NCI-H2227 (cell line): ENCODE results near the gene FXN.
A peak's percentile ranks its signal among the peaks of the same experiment; 100 is the strongest.
"Not testable (repeated sequence)": the region's sequence is repeated elsewhere in the genome, so short reads cannot be mapped to it uniquely, and the experiment has no call there.

Experiments used
- DNase-seq: peaks from one replicate; lab custom pipeline; 2025; ENCODE audit not compliant: unreplicated experiment; lab: John Stamatoyannopoulos, UW

FXN gene

DNA sequence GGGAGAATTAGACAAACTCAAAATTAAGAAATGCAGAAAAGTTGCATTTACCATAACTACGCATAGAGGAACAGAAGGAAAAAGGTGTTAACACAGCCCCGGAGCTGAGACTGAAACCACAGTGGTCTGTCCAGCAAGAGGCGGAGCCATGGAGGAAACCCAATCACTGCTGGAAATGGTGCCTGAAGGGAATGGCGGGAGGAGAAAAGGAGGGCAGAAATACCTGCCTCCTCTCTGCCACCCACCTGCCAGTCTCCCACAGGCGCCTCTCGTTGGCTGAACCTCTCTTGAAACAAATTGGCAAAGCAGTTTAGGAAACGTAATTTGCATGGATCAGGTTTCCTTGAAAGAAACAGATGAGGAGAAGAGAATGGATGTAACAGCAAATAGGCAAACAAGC lies 11.9 kb upstream of the FXN start:
- no peak for DNase-seq

DNA sequence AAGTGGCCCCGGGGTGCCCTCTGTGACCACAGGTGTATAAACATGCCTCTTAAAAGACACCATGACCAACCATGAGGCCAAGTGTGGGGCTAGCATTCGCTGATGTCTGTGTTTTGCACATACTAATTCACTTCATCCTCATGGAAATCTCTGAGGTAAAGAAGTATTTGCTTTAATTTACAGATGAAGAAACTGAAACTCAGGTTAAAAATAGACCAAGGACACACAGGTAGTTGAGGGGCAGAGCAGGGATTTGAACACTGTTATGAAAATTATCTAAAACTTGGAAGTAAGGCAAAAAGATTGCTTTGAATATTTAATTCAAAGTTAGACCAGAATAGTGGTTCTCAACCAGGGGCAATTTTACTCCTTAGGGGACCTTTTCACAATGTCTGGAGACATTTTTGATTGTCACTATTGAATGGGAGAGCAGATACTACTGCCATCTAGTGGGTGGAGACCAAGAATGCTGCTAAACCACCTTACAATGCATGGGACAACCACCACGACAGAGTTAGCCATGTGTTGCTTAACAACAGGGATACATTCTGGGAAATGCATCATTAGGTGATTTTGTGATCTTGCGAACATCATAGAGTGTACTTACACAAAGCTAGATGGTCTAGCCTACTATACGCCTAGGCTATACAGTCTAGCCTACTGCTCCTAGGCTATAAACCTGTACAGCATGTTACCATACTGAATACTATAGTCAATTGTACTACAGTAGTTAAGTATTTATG lies 8.0 kb upstream of the FXN start:
- DNase-seq: peak; percentile 65

DNA sequence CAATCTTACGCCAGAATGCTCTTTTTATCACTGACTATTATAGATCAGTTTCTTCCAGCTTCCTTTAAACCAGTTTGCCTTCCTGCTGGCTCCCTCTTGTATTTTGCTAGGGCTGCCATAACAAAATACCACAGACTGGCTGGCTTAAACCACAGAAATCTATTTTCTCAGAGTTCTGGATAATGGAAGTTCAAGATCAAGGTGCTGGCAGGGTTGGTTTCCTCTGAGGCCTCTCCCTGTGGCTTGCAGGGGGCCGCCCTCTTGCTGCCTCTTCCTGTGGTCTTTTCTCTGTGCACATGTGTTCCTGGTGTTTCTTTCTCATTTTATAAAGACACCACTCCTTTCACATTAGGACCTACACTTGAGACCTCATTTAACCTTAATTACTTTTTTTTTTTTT lies 6.8 kb upstream of the FXN start:
- no peak for DNase-seq

DNA sequence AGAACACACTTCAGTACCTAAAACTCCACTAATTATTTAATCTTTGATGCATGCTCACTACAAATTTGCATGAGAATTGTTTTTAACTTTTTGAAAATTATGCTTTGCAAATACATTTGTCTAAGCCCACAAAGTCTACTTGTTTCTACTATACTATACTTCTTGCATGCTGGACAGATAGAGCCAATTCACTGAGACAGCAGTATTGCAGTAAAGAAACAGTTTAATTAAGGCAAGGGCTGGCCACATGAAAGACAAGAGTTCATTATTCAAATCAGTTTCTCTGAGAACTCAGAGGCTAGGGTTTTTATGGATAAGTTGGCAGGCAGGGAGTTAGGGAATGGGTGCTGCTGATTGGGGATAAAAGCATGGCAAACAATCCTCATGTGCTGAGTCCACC lies 6.0 kb upstream of the FXN start:
- no peak for DNase-seq

DNA sequence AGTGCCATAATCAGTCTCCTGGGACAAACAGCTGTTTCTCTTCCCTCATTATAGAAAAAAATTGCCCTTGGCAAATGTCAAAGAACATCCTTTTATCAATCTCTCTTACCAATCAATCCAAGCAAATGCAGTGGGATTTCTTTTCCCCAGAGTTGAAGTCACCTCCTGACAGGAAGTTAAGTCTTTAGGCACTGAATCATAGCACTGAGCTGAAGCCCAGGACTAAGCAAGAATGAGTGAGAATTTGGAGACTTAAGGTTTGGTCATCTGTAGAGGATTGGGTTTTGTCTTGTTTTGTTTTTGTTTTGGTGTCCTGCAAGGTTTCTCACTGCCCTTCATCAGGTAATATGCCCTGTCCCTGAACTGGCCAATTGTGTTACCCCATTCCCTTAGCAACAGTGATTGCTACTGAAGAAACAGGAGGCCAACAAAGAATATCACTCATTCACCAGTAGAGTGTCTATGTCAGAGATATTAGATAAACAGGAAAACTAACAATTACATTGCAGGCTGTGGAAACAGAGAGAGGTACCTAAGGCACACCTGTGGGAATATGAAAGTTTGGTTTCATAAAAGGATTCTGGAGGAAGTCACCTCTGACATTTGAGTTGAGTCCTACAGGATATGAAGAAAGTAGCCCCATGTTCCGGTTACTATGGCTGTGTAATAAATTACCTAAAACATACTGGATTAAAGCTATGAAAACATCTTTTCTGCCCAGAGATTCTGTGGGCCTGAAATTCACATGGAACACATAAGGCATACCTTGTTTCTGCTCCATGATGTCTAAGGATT lies 4.5 kb upstream of the FXN start:
- DNase-seq: no peak

DNA sequence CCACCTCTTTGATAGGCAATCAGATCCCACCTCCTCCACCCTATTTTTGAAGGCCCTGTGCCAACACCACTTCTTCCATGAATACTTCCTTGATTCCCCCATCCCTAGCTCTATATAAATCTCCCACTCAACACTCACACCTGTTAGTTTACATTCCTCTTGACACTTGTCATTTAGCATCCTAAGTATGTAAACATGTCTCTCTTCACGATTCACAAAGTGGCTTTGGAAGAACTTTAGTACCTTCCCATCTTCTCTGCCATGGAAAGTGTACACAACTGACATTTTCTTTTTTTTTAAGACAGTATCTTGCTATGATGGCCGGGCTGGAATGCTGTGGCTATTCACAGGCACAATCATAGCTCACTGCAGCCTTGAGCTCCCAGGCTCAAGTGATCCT lies 1.5 kb upstream of the FXN start:
- no peak for DNase-seq

DNA sequence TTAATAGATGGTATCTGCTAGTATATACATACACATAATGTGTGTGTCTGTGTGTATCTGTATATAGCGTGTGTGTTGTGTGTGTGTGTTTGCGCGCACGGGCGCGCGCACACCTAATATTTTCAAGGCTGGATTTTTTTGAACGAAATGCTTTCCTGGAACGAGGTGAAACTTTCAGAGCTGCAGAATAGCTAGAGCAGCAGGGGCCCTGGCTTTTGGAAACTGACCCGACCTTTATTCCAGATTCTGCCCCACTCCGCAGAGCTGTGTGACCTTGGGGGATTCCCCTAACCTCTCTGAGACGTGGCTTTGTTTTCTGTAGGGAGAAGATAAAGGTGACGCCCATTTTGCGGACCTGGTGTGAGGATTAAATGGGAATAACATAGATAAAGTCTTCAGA lies 757 bp downstream of the FXN start:
- DNase-seq: no peak

DNA sequence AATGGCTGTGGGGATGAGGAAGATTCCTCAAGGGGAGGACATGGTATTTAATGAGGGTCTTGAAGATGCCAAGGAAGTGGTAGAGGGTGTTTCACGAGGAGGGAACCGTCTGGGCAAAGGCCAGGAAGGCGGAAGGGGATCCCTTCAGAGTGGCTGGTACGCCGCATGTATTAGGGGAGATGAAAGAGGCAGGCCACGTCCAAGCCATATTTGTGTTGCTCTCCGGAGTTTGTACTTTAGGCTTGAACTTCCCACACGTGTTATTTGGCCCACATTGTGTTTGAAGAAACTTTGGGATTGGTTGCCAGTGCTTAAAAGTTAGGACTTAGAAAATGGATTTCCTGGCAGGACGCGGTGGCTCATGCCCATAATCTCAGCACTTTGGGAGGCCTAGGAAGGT lies 1.2 kb downstream of the FXN start:
- DNase-seq: no peak

DNA sequence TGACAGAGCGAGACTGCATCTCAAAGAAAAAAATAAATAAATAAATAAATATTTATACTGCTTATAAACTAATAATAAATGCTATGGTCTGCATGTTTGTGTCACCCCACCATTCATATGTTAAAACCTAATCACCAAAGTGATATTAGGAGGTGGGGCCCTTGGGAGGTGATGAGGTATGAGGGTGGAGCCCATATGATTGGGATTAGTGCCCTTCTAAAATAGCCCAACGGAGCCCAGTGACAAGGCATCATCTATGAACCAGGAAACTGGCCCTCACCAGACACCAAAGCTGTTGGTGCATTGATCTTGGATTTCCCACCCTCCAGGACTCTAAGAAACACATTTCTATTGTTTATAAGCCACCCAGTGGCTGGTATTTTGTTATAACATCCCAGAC lies 5.1 kb downstream of the FXN start:
- DNase-seq: no peak

DNA sequence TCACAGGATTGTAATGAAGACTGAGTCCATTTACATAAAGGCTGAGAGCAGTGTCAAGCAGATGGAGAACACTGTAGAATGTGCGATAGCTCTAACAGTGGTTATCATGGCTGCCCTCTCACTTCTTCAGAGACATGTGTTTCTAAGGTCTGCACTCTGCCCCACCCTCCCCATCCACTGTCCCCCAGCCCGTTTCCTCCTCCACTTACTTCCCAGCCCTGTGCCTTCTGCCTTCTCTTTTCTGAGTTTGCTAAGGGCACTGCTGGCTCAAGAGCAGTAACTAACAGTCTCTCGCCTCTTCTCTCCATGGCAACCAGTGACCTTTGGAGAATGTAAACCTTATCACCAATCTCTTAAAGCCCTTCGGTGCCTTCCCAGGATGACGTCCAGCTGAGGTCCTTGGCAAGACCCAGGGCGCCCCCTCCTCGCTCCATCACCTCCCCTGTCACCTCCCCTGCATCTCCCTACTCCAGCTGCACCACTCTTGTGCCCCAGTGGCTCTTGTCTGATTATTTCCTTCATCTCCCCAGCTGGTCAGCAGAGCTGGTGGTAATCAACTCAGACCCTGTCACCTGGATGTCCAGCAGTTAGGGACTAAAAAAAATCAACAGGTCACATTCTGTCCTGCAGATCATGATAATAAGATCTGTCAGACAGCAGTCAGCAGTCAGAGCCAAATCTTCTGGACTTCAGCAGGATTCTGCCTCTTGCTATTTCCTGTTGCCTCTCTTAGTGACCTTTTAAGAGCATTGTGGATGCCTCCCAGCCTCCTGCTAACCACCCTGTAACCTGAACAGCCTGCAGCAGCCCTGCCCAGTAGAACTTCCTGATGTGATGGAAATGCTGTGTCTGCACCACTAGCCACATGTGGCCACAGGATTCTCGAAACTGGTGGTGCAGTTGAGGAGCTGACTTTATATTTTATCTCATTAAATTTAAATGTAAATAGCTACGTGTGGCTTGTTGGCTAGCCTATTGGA lies 9.0 kb downstream of the FXN start:
- no peak for DNase-seq

DNA sequence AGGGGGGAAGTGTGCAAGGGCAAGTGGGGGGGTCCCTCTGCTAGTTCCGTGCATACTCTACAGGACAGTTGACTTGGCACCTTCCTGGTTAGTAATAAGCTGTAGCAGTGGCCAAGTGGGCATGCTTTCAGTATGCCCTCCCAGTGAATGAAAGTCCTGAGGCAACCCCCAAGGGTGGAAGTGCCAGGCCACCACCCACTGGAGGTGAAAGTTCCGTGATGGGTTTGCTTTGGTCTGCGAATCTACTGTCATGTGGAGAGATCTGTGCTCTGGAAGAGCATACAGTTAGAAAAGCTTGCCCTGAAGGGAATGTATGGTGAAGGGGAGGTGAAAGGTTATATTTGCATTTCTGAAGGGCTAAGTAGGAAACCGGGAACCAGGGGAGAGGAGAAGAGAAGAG lies 10.3 kb downstream of the FXN start:
- DNase-seq: no peak

DNA sequence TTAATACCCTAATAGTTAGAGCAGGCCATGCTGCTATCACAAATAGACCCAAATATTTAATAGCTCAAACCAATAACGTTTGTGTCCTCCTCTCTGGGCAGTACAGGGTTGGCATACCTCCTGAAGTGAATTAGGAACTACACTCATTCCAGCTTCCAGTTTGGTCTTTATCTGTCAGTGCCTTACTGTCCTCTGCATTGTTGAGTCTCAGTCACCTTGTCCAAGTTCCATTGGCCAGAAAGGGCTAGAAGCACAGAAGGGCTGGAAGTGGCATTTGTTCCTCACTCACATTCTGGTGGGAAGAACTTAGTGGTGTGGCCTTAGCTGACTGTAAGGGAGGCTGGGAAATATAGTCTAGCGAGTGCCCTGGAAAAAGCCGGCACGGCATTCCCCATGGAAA lies 11.2 kb downstream of the FXN start:
- no peak for DNase-seq

DNA sequence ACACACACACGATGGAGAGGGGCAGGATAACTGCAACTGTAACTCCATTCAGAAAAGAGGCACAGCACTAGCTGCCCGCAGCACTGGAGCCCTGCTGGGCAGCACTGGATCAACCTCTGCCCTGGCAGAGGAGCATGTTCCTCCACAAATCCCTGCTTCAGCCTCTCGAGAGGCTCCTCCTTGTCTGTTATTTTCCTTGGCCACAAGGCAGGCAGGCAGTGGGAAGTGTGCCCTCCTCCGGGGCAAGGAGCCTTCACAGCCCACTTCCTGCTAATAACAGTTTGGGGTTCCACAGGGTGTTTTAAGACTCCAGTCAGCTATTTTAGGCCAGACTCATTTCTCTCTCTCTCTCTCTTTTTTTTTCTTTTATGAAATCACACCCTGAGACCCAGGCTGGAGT lies 11.8 kb downstream of the FXN start:
- no peak for DNase-seq

DNA sequence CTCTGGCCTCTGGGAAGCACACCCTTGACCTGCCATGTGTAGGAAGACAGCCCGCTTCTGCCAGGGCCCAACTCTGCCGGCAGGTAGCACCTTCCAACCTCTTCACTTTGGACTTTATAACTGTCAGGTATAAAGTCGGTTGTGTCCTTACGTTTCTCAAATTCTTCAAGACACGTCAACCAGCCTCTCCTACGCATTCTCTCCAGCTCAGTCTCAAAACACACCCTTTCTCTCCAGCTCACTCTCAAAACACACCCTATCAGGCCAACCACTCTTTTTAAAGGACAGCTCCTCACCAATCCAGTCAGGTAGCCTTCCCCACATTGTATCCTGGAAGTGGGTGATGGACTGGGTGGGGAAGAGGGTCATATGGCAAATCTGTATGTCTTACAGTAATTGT lies 13.5 kb downstream of the FXN start:
- DNase-seq: no peak

DNA sequence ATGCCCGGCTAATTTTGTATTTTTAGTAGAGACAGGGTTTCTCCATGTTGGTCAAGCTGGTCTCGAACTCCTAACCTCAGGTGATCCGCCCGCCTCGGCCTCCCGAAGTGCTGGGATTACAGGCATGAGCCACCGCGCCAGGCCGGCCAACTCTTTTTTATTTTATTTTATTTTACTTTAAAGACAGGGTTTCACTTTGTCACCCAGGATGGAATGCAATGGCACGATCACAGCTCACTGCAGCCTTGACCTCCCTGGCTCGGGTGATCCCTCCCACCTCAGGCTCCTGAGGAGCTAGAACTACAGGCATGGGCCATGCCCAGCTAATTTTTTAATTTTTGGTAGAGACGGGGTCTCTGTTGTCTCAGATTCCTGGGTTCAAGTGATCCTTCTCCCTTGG lies 15.4 kb downstream of the FXN start:
- DNase-seq: not testable (repeated sequence)

DNA sequence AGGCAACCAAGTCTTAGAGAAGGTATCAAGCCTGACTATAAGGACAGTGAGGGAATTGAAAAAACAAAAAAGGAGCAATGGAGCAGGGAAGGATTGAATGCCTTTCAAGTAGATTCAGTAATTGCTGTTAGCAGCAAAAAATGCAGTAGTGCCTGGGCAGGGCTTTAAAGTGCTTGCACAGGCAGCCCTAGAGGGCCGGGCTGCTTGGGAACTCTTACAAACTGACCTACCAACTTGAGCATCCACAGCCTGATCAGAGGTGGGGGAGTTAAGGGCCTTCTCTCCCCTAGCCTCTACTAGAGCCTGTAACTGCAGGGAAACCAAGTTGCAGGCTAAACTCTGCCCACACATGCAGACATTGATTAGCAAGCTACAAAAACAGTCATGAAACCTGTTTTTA lies 19.4 kb downstream of the FXN start:
- DNase-seq: no peak

DNA sequence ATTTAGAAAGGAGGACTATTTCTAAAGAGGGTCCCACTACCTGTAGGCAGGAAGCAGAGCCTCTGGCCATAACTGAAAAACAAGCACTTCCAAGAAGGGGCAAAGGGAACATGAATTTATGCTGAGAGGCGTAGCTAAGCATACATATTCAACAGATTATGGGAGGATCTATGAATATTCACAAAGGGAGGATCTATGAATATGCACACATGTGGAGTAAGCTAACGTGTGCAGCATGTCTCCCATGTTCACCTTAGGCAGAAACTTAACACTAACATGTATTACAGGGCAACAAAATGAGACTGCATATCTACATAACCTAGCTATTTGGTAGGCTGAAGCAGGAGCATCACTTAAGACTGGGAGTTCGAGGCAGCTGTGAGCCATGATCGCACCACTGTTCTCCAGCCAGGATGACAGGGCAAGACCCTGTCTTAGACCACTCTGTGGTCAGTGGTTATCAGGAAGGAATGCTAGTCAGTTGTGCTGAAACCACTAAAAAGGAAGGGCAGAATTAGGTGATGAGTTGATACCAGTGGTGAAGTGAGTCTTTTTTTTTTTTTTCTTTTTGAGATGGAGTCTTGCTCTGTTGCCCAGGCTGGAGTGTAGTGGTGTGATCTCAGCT lies 20.8 kb downstream of the FXN start:
- DNase-seq: no peak

DNA sequence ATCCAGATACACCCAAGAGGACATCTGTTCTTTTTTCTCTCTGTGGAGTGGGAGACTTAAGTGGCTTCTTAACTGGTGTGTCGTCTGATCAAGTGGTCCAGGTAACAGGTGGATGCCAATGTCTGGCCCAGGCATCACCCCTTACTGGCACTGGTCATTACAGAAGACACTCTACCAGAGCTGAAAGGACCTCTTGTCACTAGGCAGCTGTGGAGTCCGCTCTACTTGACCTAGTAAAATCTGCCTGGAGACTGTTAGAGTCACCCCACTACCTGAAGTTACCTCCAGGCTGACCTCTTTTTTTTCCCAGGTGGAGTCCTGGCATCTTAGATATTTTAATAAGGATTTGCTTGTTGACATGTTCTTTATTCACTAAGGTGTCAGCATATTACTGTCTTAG lies 22.5 kb downstream of the FXN start:
- DNase-seq: no peak

DNA sequence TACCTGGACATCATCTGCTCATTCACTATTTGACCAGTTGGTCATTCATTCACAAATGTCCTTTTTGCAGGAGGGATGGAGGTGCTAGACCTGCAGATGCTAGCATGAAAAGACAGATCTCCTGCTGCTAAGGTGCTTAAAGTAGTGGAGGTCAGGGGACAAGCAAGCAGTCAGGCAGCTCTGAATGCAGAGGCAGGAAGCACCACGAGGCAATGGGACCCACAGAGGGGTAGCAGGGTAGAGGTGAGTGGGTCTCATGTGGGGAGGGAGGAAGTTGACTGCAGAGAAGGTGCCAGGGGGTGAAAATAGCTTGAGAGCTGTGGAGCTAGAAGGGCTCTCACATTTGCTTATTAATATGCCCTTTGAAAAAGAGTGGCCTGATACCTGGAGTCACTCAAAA lies 25.2 kb downstream of the FXN start:
- DNase-seq: no peak

DNA sequence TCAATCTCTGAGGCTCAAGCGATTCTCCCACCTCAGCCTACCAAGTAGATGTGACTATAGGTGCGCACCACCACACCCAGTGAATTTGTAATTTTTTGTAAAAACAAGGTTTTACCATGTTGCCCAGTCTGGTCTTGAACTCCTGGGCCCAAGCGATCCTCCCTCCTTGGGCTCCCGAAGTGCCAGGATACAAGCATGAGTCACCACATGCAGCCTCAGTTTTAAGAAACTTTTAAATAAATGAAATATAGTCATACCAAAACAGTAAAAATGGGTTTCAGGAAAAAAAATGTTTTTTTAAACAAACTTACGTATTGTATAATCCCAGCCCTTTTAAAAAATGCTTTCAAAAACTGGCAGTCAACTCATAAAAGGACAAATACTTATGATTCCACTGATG lies 26.6 kb downstream of the FXN start:
- no peak for DNase-seq

DNA sequence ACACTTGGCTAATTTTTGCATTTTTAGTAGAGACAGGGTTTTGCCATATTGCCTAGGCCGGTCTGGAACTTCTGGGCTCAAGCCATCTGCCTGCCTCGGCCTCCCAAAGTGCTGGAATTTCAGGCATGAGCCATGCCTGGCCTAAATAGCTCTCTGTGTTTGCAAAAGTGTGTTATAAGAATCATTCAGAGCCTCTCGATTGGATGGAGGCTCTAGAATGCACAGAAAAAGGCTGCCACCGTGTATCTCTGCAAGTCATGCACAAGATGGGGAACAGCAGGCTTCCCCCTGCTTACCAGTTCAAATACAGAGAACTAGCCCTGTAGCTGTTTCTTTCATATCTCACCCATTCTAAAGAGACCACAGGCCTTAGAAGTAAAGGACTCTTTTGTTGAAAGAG lies 28.3 kb downstream of the FXN start:
- no peak for DNase-seq
